PC-9 (cell line): ENCODE measurements around the gene SORCS2. TPM values are rescaled to one million over a fixed set of nuclear protein-coding genes. Genes with fewer than 3 reads are reported as not detected.

Experiments
- BruUV-seq: library from RNA; stranded (reverse); fragments of 400-500 nt; replicated peaks from 2 replicates; lab custom pipeline; 2021; lab: Mats Ljungman, UMichigan
- CTCF ChIA-PET: fragments of 300-600 bp; sonication (Branson Sonifier 250); formaldehyde crosslinking; loops from one replicate; lab custom pipeline; 2022; ENCODE audit warnings: antibody characterized with exemption; lab: Charles Lee
- POLR2A ChIA-PET: fragments of 300-600 bp; sonication (Branson Sonifier 250); formaldehyde crosslinking; loops from one replicate; lab custom pipeline; 2022; ENCODE audit warnings: antibody characterized with exemption; ENCODE audit not compliant: unreplicated experiment; lab: Charles Lee
- DNase-seq, 2 experiments: peaks; one replicate each; pipeline versions ENCODE4 v3.0.0 to v3.0.0-alpha.2; 2015 to 2022; ENCODE audit warnings: mixed read lengths in 1 of 2
- H2AFZ ChIP-seq: fragments of 200-600 bp; sonication (generic); 2 replicates; pipeline ENCODE4 v1.8.1; 2017; ENCODE audit warnings: antibody characterized with exemption
- H3F3A ChIP-seq: fragments of 200-600 bp; sonication (generic); 2 replicates; pipeline ENCODE4 v1.8.1; 2017; ENCODE audit warnings: antibody characterized with exemption, mild to moderate bottlenecking, low read depth; ENCODE audit not compliant: insufficient read depth
- H3K27ac ChIP-seq: fragments of 200-600 bp; sonication (generic); 2 replicates; pipeline ENCODE4 v1.6.1; 2016; ENCODE audit warnings: mixed run types
- H3K27me3 ChIP-seq: fragments of 200-600 bp; sonication (generic); 2 replicates; pipeline ENCODE4 v1.6.1; 2016; ENCODE audit warnings: low read depth, mixed run types; ENCODE audit not compliant: insufficient read depth
- H3K36me3 ChIP-seq: fragments of 200-600 bp; sonication (generic); 2 replicates; pipeline ENCODE4 v1.6.1; 2016; ENCODE audit warnings: low read depth, mixed run types
- H3K4me1 ChIP-seq: fragments of 200-600 bp; sonication (generic); replicated peaks from 2 replicates; pipeline ENCODE4 v1.6.1; 2016; ENCODE audit warnings: mixed run types; ENCODE audit not compliant: insufficient read depth
- H3K4me2 ChIP-seq: fragments of 200-600 bp; sonication (generic); 2 replicates; pipeline ENCODE4 v1.6.1; 2017; ENCODE audit warnings: mixed run types
- H3K4me3 ChIP-seq: fragments of 200-600 bp; sonication (generic); 2 replicates; pipeline ENCODE4 v1.6.1; 2016; ENCODE audit warnings: mixed run types
- H3K79me2 ChIP-seq: fragments of 200-600 bp; sonication (generic); 2 replicates; pipeline ENCODE4 v1.6.1; 2017; ENCODE audit warnings: low read depth, mixed run types
- H3K9me2 ChIP-seq: fragments of 200-600 bp; sonication (generic); 2 replicates; pipeline ENCODE4 v1.8.1; 2017; ENCODE audit warnings: mild to moderate bottlenecking; ENCODE audit not compliant: insufficient read depth
- H3K9me3 ChIP-seq: fragments of 200-600 bp; sonication (generic); 2 replicates; pipeline ENCODE4 v1.8.1; 2016; ENCODE audit warnings: low read depth; ENCODE audit not compliant: insufficient read depth
- H4K20me1 ChIP-seq: fragments of 200-600 bp; sonication (generic); 2 replicates; pipeline ENCODE4 v1.8.1; 2017; ENCODE audit not compliant: insufficient read depth
- CTCF ChIP-seq: fragments of 200-600 bp; sonication (generic); conservative IDR thresholded peaks from 2 replicates; pipeline ENCODE4 v1.6.1; 2017; ENCODE audit warnings: mixed run types, antibody characterized with exemption, mild to moderate bottlenecking, moderate library complexity
- EZH2 ChIP-seq: fragments of 200-600 bp; sonication (generic); IDR thresholded peaks from 2 replicates; pipeline ENCODE4 v1.8.0; 2017; ENCODE audit warnings: antibody characterized with exemption, low read depth
- intact Hi-C: fragments of 100-400 bp; cut with micrococcal nuclease; formaldehyde crosslinking; loops from one replicate; pipeline ENCODE4 v1.10.0; 2022; ENCODE audit not compliant: unreplicated experiment
- total RNA-seq: library from RNA; stranded (reverse); gene quantifications from 2 replicates; pipeline ENCODE4 v1.2.3, GENCODE V29; 2021

Gene SORCS2
- total RNA-seq, 1 experiment from 2014 or later = 25.8 TPM

GRCh38 chr4:7423801-7424552 is 231.6 kb downstream of the SORCS2 start:
- Histone ChIP-seq H4K20me1 (no peaks in the 10 kb centered on the region), H3K4me1 (no peaks in the 10 kb centered on the region), H2AFZ (no peak overlapping the region), H3K27me3 (no peaks in the 10 kb centered on the region), H3K27ac (no peak overlapping the region), H3K79me2 (no peaks in the 10 kb centered on the region), H3K4me2 (no peak overlapping the region), H3K9me3 (no peaks in the 10 kb centered on the region), H3K36me3 (no peaks in the 10 kb centered on the region), H3F3A (no peaks in the 10 kb centered on the region), H3K9me2 (no peaks in the 10 kb centered on the region), H3K4me3 (no peak overlapping the region)
- peak in 1 of 2 experiments; percentile 43 for DNase-seq
- intact Hi-C loops = no loop called here
- no peak for TF ChIP-seq CTCF
- POLR2A ChIA-PET = no interaction called here
- CTCF ChIA-PET = no interaction called here
- no TSS peak for BruUV-seq

GRCh38 chr4:7424553-7425111 is 232.3 kb downstream of the SORCS2 start:
- ChIA-PET CTCF (no interaction called here), POLR2A (interaction anchor here (0.5 kb wide), 1 partner anchor 19 kb away, joined by 14 read pairs; no protein-coding TSS in a partner anchor)
- no peaks in the 10 kb centered on the region for H3K9me3 ChIP-seq
- H3K4me2 ChIP-seq = no peak overlapping the region
- no peaks in the 10 kb centered on the region for H3K4me1 ChIP-seq
- H2AFZ ChIP-seq = no peak overlapping the region
- no TSS peak for BruUV-seq
- H3F3A ChIP-seq = no peaks in the 10 kb centered on the region
- no peaks in the 10 kb centered on the region for H3K36me3 ChIP-seq
- intact Hi-C loops = no loop called here
- H3K9me2 ChIP-seq = no peaks in the 10 kb centered on the region
- no peak for DNase-seq
- no peak overlapping the region for H3K4me3 ChIP-seq
- H3K27ac ChIP-seq = no peak overlapping the region
- TF ChIP-seq EZH2 = no peak
- H3K79me2 ChIP-seq = no peaks in the 10 kb centered on the region
- H4K20me1 ChIP-seq = no peaks in the 10 kb centered on the region
- H3K27me3 ChIP-seq = no peaks in the 10 kb centered on the region

DNA sequence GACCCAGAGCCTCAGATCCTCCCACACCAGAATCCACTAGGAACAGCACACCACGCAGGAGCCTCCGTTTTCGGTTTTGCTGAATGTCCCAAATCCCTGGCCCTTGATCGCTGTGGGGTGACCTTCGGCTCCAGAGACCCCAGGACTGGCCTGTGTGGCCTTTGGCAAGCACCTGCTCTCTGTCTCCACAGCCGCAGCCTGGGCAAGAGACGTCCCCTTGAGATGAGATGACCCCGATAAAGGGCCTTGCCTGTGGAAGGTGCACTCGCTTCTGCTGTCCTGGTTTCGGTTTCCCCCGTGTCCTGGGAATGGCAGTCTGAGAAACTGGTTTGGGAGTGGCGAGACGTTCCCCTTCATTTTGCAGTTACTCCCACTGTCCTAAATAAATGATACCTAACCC is 232.8 kb downstream of the SORCS2 start:
- ChIA-PET CTCF (no interaction called here), POLR2A (interaction anchor here (0.5 kb wide), 1 partner anchor 20 kb away, joined by 14 read pairs; no protein-coding TSS in a partner anchor)
- H3K36me3 ChIP-seq = no peaks in the 10 kb centered on the region
- no peak overlapping the region for H3K27ac ChIP-seq
- H3F3A ChIP-seq = peaks cover 4% of the 10 kb centered on the region; the same call in 1 of the 2 replicates
- H4K20me1 ChIP-seq = no peaks in the 10 kb centered on the region
- H3K9me2 ChIP-seq = no peaks in the 10 kb centered on the region
- no peak overlapping the region for H2AFZ ChIP-seq
- DNase-seq = no peak
- H3K27me3 ChIP-seq = no peaks in the 10 kb centered on the region
- TF ChIP-seq CTCF = no peak
- TF ChIP-seq EZH2 = no peak
- no peaks in the 10 kb centered on the region for H3K79me2 ChIP-seq
- peaks cover 4% of the 10 kb centered on the region for H3K4me1 ChIP-seq
- BruUV-seq = no TSS peak
- no peak overlapping the region for H3K4me2 ChIP-seq
- intact Hi-C loops = no loop called here
- H3K4me3 ChIP-seq = no peak overlapping the region
- H3K9me3 ChIP-seq = no peaks in the 10 kb centered on the region
